Endometrial microvascular endothelial cells (primary cell): ENCODE data around the gene CTNNA2. TPM values are rescaled to one million over a fixed set of nuclear protein-coding genes. Genes with fewer than 3 reads are reported as not detected.

Experiments used
- in situ Hi-C: cut with HindIII; loops from 2 replicates; pipeline ENCODE4 v1.10.0; 2017; ENCODE audit warnings: low sequenced_read_pairs, low pct_unique_long_range_greater_than_20kb; ENCODE audit errors: inconsistent ontology term
- total RNA-seq: library from RNA; depleted of rRNA; stranded (reverse); fragments of >200 nt; gene quantifications from one replicate; pipeline ENCODE4 v1.2.3, GENCODE V29; 2015; ENCODE audit errors: inconsistent ontology term

CTNNA2 gene
- total RNA-seq, 1 donor from 2014 or later, result not detected

DNA sequence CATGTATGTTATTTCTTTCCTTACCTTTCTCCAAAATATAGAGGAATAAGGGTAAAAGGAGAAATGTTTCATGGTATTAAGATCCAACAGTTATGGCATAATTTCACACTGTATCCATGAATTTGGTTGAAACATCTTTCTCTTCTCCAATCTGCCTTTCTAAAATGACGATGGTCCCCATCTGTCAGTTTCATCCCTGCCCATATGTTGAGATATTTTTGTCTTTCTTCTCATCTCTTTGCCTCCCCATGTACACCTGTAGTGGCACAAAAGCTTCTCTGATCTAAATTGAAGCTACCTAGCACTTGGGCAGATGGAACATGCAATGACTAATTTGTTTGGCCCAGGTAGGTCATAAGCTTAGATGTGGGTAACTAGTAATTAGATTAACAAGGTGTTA, 882.4 kb downstream of the CTNNA2 start:
- in situ Hi-C loops, result no loop called here

- in situ Hi-C loops, result no loop called here
Observed at GRCh38 chr2:80396276-80396675, 883.4 kb downstream of the CTNNA2 start.

GRCh38 chr2:80403081-80403480, 890.2 kb downstream of the CTNNA2 start:
- in situ Hi-C loops, result no loop called here

GRCh38 chr2:80407377-80407776, 894.5 kb downstream of the CTNNA2 start:
- in situ Hi-C loops, result no loop called here

- in situ Hi-C loops, result no loop called here
Observed at GRCh38 chr2:80410346-80410745, 897.5 kb downstream of the CTNNA2 start.

GRCh38 chr2:80413136-80413535, 900.3 kb downstream of the CTNNA2 start:
- in situ Hi-C loops, result no loop called here

DNA sequence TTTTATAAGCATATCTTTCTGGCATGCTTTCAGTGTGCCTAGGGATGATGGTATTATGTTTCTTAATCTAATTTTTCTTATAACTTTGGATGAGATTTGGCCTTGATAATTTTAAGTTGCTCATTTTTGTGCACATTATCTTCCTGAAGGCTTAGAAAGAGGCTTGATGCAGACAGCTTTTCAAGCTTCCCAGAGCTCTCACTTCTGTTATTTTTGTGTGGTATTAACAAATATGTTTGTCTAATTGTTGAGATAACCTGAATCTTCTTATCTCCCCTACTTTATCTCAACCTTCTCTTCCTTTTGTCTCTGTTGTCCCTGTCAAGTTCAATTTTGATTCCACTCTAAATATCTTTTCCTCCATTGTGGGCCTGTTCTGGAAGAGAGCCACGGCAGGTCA, 904.9 kb downstream of the CTNNA2 start:
- in situ Hi-C loops, result no loop called here

- in situ Hi-C loops, result no loop called here
Observed at GRCh38 chr2:80420530-80421208, 907.8 kb downstream of the CTNNA2 start.

DNA sequence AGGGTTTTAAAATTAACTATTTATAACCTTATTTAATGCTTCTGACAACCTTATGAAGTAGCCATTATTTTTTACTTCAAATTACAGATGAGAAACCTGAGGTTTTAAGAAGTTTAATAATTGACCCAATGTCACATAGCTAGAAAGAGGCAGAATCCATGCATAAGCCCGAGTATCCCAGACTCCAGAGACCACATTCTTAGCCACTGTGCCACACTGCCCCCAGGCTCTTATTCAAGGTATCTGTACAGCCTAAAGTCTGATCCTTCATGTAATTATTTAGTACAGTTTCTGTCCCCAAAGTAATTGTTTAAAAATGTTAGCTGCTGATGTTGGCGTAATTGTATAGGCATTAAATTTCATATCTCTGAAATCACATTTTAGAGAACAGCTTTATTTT, 916.4 kb downstream of the CTNNA2 start:
- in situ Hi-C loops, result no loop called here

- in situ Hi-C loops, result no loop called here
Observed at GRCh38 chr2:80437959-80438358, 925.1 kb downstream of the CTNNA2 start.

DNA sequence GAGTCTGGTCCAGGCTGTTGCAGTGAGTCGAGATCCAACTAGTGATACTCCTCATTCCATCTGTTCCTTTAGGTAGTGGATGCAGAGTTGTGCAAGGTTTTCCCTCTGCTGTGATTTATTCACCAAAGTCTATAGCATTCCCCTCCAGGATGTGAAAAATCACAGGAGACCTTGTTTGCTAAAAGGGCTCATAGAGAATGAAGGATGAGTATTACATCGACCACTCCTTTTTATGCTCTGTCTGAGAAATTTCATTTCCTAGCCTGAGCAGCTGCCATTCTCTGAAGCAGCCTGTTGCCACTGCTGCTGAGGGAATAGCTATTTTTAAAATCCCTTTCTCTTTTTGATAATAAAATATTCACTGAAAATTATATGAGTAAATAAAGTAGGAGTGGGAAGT, 925.8 kb downstream of the CTNNA2 start:
- in situ Hi-C loops, result no loop called here

GRCh38 chr2:80454628-80455027, 941.8 kb downstream of the CTNNA2 start:
- in situ Hi-C loops, result no loop called here

GRCh38 chr2:80459028-80459427, 946.2 kb downstream of the CTNNA2 start:
- in situ Hi-C loops, result no loop called here

- in situ Hi-C loops, result no loop called here
Observed at GRCh38 chr2:80461505-80462197, 948.8 kb downstream of the CTNNA2 start.

- in situ Hi-C loops, result no loop called here
Observed at GRCh38 chr2:80462654-80463053, 949.8 kb downstream of the CTNNA2 start.

- in situ Hi-C loops, result no loop called here
Observed at GRCh38 chr2:80464275-80464674, 951.4 kb downstream of the CTNNA2 start.

DNA sequence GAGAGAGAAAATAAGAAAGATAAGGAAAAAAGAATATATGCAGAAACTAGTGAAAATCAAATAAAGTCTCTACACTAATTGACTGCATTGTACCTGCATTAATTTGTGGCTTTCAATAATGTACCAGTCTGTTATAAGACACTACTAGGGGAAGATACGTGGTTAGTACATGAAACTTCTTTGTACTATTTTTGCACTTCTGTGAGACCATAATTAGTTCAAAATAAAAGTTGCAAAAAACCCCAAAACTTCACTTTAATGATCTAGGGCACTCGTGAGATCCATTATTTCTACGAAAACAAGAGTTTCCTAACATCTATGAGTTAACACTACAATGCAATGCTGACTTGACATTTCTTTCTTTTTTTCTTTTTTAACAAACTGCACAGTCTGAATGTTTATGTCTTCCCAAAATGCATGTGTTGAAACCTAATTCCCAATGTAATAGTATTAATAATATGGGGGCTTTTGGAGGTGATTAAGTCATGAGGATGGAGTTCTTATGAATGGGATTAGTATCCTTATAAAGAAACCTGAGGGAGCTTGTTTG, 954.5 kb downstream of the CTNNA2 start:
- in situ Hi-C loops, result no loop called here

- in situ Hi-C loops, result no loop called here
Observed at GRCh38 chr2:80469428-80469827, 956.6 kb downstream of the CTNNA2 start.

DNA sequence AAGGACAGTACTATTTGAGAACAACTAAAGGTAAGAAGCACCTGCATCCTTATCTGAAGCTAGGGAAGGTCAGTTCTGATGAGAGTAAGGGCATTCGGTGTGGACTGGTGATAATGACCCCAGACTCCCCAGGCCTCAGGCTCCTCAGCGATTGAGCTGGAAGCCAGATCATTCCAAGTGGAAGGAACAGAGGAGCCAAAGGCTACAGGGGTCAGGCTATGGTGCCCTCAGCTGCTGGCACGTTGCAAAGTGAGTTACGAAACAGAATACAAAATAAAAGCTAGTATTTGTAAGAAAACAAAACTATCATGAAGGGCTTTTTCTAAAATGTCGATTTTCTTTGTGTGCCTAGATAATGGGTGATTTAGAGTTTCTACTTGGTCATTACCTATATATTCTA, 960.2 kb downstream of the CTNNA2 start:
- in situ Hi-C loops, result no loop called here

DNA sequence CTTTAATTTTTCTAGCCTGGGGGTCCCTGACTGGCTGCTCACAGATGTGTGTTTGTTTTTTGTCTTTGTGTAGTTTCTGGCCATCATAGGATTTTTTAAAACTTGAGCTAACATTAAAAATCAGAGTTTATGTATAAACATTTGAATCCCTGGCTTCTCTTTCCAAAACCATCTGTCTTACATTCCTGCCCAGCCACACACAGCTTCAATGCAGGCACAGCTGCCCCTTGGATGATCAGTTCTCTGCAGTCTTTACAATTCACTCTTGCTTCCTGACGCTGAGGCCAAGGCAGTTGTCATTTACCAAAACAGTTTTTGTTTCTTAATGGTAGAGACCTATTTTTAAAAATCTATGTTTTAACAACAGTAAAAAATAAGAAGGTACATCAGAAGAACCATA, 960.9 kb downstream of the CTNNA2 start:
- in situ Hi-C loops, result no loop called here
